Coronary artery (tissue), 2 donors: Measurements from ENCODE around the gene WNK2.

Source experiments
- DNase-seq: peaks from one replicate; pipeline ENCODE4 v3.0.0-alpha.2; 2017; ENCODE audit warnings: low spot score
- H3K27ac ChIP-seq, 2 donors: fragments of 200-600 bp; sonication (generic); one replicate each; pipeline ENCODE4 v1.5.1; 2016 to 2019
- H3K4me3 ChIP-seq: fragments of 200-600 bp; sonication (generic); 2 replicates; pipeline ENCODE4 v1.5.1; 2016; ENCODE audit warnings: mild to moderate bottlenecking, moderate library complexity
- TF ChIP-seq, protein P1 (sequence below): fragments of 200-600 bp; sonication (generic); IDR thresholded peaks from one replicate; pipeline ENCODE4 v1.5.1; 2019; ENCODE audit warnings: antibody characterized with exemption

WNK2 gene

DNA sequence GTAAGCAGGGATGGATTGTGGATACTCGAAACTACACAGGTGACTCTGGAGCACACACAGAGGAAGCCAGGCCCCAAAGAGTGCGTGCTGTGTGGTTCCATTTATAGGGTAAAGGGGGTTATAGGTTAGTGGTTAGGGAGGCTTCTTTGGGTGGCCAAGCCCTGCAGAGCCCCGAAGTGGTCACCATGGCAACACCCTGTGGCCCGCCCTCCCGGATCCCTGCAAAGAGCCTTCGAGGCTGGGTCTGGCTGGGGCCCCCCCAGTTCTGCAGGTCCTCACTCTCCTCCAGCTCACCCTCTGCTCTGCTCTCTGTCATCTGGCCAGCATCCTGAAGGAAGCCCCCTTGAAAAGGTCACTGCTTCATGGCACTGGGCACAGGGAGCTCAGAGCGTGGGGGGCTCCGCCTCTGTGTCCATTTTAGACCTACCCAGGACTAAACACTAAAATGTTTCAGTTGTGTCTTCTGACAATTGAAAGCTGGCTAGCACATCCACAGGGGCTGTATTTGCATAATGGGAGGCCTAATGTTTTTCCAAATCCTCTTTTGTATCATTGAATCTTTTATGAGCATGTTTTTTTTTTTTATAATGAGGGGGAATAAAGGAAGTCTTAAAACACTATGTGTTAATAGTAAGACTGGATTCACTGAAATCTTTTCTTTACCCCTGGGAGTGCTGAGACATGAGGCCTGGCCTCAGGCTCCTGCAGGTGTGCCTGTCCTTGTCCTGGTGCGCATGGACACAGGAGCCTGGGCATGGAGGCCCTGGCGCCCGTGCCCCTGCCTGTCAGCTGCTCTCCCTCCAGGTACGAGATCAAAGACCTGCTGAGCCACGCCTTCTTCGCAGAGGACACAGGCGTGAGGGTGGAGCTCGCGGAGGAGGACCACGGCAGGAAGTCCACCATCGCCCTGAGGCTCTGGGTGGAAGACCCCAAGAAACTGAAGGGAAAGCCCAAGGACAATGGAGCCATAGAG is 55.3 kb downstream of the WNK2 start:
- no peak for DNase-seq
- TF ChIP-seq, protein P1, sequence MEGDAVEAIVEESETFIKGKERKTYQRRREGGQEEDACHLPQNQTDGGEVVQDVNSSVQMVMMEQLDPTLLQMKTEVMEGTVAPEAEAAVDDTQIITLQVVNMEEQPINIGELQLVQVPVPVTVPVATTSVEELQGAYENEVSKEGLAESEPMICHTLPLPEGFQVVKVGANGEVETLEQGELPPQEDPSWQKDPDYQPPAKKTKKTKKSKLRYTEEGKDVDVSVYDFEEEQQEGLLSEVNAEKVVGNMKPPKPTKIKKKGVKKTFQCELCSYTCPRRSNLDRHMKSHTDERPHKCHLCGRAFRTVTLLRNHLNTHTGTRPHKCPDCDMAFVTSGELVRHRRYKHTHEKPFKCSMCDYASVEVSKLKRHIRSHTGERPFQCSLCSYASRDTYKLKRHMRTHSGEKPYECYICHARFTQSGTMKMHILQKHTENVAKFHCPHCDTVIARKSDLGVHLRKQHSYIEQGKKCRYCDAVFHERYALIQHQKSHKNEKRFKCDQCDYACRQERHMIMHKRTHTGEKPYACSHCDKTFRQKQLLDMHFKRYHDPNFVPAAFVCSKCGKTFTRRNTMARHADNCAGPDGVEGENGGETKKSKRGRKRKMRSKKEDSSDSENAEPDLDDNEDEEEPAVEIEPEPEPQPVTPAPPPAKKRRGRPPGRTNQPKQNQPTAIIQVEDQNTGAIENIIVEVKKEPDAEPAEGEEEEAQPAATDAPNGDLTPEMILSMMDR = no peak
- no peak overlapping the region for H3K4me3 ChIP-seq
- H3K27ac ChIP-seq = no peak overlapping the region

DNA sequence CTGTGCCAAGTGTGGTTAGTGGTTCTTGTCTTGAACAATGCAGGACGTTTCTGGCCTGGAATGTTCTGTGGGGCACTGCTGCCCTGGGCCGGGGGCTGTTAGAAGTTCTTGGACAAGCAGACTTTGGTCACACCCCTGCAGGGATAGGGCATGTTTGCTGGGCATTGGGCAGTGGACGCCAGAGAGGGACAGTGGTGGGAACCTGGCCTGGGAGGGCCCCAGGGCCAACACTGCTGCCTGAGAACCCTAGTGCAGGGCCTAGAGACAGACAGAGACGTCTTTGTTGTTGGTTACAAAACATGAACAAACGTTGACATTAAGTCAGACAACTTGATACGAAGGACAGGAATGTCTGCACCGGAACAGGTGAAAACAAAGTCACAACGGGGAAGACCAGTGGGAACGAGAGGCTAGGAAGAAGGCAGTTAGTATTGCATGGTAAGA is 57.0 kb downstream of the WNK2 start:
- no peak for DNase-seq
- no peak overlapping the region for H3K27ac ChIP-seq
- TF ChIP-seq, protein P1 = no peak
- H3K4me3 ChIP-seq = no peak overlapping the region

DNA sequence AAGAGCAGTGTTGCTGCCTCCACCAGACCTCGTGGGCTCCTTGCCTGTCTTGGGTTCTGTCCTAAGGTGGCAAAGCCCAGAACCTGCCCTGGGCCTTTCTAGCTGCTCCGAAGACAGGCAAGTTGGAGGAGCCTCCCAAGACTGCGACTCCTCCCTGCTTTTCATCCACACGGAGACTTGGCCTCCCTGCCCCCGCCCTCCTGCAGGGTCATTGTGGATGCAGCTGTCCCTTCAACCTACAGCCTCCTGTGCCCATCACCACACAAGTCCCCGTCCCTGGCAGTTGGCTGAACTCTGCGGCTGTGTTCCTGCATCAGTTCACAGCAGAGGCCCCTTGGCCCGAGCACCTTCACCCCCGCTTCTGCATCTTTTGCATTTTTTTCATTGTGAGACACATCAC is 59.2 kb downstream of the WNK2 start:
- no peak overlapping the region for H3K4me3 ChIP-seq
- DNase-seq = no peak
- no peak overlapping the region for H3K27ac ChIP-seq
- TF ChIP-seq, protein P1 = no peak

DNA sequence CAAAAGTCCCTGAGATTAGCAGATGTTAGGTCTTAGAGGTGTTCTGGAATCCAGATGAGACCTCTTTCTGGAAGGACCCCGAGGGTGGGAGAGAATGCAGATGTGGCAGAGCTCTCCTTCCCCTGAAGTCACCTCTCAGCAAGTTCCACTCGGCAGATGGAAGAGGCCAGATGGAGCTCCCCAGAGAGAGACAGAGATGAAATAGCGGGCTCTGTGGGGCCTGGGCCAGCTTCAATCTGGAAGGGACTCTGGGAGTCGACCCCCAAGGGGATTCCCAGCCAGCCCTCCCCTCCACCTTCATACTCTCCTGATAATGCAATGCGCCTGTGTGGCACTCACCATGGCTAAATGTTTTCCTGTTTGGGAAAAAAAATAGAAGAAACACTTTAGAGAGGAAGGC is 60.2 kb downstream of the WNK2 start:
- TF ChIP-seq, protein P1 = no peak
- no peak overlapping the region for H3K4me3 ChIP-seq
- no peak for DNase-seq
- H3K27ac ChIP-seq = no peak overlapping the region

DNA sequence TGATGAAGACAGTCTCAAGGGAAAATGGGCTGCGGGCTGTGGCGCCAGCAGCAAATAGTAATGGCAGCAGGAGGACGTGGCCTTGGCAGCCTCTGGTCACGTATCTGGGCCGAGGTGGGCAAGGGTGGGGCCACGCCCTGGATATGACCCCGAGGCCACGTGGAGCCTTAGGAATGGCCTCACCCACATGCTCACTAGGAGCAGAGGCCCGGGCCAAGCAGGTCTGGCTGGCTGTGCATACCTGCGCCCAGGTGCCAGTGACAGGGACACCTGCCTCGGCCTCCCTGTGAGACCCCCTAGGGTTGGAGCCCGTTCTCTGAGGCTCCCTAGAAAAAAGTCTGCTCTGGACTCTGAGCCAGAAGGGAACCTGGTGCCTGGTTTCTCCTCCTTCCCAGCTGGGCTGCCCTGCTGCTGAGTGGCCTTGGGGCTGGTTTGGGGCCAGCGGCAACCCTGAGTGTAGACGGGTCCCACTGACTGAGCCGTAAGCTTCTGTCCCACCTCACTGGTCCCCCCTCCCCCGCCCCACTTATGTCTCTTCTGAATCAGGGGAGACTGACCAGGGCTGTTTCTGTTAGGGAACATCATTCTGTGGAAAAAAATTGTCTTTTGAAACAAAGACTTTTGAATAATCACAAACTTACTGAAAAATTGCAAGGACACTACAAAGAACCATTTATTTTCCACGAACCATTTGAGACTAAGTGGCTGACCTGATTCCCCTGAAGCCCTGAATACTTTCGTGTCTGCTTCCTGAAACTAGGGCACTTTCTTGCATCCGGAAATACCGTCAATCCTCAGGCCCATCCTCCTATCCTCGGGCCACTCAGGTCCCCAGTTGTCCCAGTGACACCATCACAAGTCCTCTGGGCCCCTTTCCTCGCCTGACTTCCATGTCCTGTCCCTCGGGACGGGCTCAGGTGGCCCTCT is 60.8 kb downstream of the WNK2 start:
- TF ChIP-seq, protein P1 = no peak
- DNase-seq = no peak
- H3K27ac ChIP-seq = no peak overlapping the region
- no peak overlapping the region for H3K4me3 ChIP-seq

DNA sequence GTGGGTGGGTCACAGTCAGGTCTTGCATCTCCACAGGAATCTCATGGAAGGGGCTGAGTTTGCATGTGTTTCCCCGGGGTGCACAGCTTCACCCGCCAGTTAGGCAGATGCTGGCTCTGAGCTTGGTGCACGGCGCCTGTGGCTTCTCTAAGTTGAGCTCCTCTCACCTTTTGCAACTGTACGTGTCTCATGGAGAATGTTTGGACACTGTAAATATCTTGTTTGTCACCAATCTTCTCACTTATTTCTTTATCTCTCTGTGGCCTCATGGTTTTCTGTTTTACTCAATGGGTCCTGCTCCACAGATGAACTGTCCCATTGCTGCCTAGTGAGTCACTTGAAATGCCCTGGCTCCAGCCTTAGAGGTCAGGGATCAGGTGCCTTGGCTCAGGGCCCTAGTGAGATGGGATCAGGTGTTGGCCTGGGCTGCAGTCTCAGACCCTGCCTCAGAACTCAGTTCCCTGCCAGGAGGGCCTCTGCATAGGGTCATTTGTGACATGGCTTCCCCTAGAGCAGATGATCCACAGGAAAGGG is 61.6 kb downstream of the WNK2 start:
- Histone ChIP-seq H3K4me3 (no peak overlapping the region), H3K27ac (no peak overlapping the region)
- TF ChIP-seq, protein P1 = no peak
- DNase-seq = no peak
